ENCODE measurements around the gene CYP27B1.
"Not testable (repeated sequence)": the region's sequence is repeated elsewhere in the genome, so short reads cannot be mapped to it uniquely, and the experiment has no call there.

CYP27B1 gene

GRCh38 chr12:57734591-57734990 is 32.3 kb downstream of the CYP27B1 start:
- DNase-seq, result no peak

- no peak for DNase-seq
Observed at GRCh38 chr12:57733928-57734327, 33.0 kb downstream of the CYP27B1 start.

- no peak for DNase-seq
Observed at GRCh38 chr12:57732726-57733593, 33.9 kb downstream of the CYP27B1 start.

- DNase-seq, result no peak
Observed at GRCh38 chr12:57732270-57732669, 34.6 kb downstream of the CYP27B1 start.

- no peak for DNase-seq
Observed at GRCh38 chr12:57731411-57732080, 35.3 kb downstream of the CYP27B1 start.

GRCh38 chr12:57730336-57731067 is 36.4 kb downstream of the CYP27B1 start:
- no peak for DNase-seq

GRCh38 chr12:57729321-57729844 is 37.5 kb downstream of the CYP27B1 start:
- no peak for DNase-seq

GRCh38 chr12:57727758-57728395 is 39.0 kb downstream of the CYP27B1 start:
- DNase-seq, result no peak

GRCh38 chr12:57726884-57727757 is 39.8 kb downstream of the CYP27B1 start:
- no peak for DNase-seq

GRCh38 chr12:57726151-57726883 is 40.6 kb downstream of the CYP27B1 start:
- DNase-seq, result no peak

- no peak for DNase-seq
Observed at GRCh38 chr12:57725851-57726150, 41.1 kb downstream of the CYP27B1 start.

GRCh38 chr12:57724936-57725740 is 41.7 kb downstream of the CYP27B1 start:
- no peak for DNase-seq

- no peak for DNase-seq
Observed at GRCh38 chr12:57724003-57724935, 42.6 kb downstream of the CYP27B1 start.

GRCh38 chr12:57723630-57723962 is 43.3 kb downstream of the CYP27B1 start:
- DNase-seq, result no peak

- no peak for DNase-seq
Observed at GRCh38 chr12:57722716-57723629, 43.9 kb downstream of the CYP27B1 start.

GRCh38 chr12:57721846-57722608 is 44.9 kb downstream of the CYP27B1 start:
- DNase-seq, result not testable (repeated sequence)
